ENCODE measurements around the gene MGMT. TPM values are rescaled to one million over a fixed set of nuclear protein-coding genes. Genes with fewer than 3 reads are reported as not detected.

Gene MGMT
- polyA plus RNA-seq, 1 of the 3 experiments (the other 2 are of a cell fraction): 10.8 TPM

DNA sequence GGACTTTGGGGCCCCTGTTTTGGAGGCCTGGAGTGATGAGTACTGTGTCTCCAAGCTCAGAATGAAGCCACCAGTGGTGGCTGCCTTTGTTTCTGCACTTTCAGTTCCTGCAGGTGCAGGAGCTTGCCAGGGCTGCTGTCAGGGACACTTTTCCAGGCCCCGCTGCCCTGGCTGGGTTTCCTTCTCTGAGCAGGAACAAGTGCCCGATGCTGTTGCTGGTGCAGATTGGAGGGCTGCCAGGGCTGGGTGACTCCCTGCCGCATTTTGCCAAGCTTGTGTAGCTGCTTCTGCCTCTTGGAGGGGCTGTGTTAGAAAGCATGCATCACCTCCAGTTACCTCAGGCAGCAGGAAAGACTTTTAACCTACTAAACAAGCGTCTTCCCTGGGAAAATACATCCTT is 211.1 kb downstream of the MGMT start:
- 45% methylated on average over 2 of the region's 4 CpGs for WGBS (ENCODE audit: low lambda C conversion rate)
- H2AFZ ChIP-seq (ENCODE audit: low read depth): no peak overlapping the region
- H4K20me1 ChIP-seq (ENCODE audit: insufficient read depth): no peaks in the 10 kb centered on the region
- H3K4me2 ChIP-seq: no peak overlapping the region
- H3K27me3 ChIP-seq (ENCODE audit: insufficient read depth): no peaks in the 10 kb centered on the region
- no peak overlapping the region for H3K9ac ChIP-seq
- H3K36me3 ChIP-seq (replicated peaks in 1 of 2; ENCODE audit: control insufficient read depth in 1 of 2, insufficient read depth in 2 of 2, low read length in 1 of 2): no peaks in the 10 kb centered on the region
- no peak for DNase-seq
- peaks cover 0 to 7% of the 10 kb centered on the region in 2 experiments; a peak in 1 of 4 replicates for H3K4me1 ChIP-seq (ENCODE audit: control insufficient read depth in 1 of 2, insufficient read depth in 2 of 2, low read depth in 1 of 2, low read length in 1 of 2)
- H3K79me2 ChIP-seq (ENCODE audit: insufficient read depth): no peaks in the 10 kb centered on the region
- H3K9me3 ChIP-seq: no peaks in the 10 kb centered on the region; the same call in 1 of the 2 replicates
- CTCF ChIA-PET: interaction anchor here (0.7 to 1.1 kb wide), 2 partner anchors 16 to 19 kb away, joined by 3 read pairs; no protein-coding TSS in a partner anchor
- no peaks in the 10 kb centered on the region for H3F3A ChIP-seq (replicated peaks; ENCODE audit: insufficient read depth)
- POLR2A ChIA-PET: no interaction called here
- TF ChIP-seq ZBTB33 (IDR thresholded peaks at IDR 0.05; ENCODE audit: borderline replicate concordance, low read depth): no peak
- no peak for TF ChIP-seq SMC3 (IDR thresholded peaks at IDR 0.05; ENCODE audit: low read depth, low read length)
- TF ChIP-seq NFIC (IDR thresholded peaks at IDR 0.05; ENCODE audit: borderline replicate concordance): no peak
- TF ChIP-seq RFX5 (IDR thresholded peaks at IDR 0.05; ENCODE audit: low read length): no peak
- TF ChIP-seq RCOR1 (IDR thresholded peaks at IDR 0.05; ENCODE audit: low read length): no peak
- no peak for TF ChIP-seq TAF1 (IDR thresholded peaks at IDR 0.05; ENCODE audit: borderline replicate concordance, low read depth, low read length)
- TF ChIP-seq FOXJ3 (CRISPR knock-in tag; IDR thresholded peaks at IDR 0.05): no peak
- TF ChIP-seq GATA2 (CRISPR knock-in tag; IDR thresholded peaks at IDR 0.05): no peak
- no peak for TF ChIP-seq SIN3A (IDR thresholded peaks at IDR 0.05; ENCODE audit: borderline replicate concordance, low read depth, low read length)
- TF ChIP-seq, protein P1, sequence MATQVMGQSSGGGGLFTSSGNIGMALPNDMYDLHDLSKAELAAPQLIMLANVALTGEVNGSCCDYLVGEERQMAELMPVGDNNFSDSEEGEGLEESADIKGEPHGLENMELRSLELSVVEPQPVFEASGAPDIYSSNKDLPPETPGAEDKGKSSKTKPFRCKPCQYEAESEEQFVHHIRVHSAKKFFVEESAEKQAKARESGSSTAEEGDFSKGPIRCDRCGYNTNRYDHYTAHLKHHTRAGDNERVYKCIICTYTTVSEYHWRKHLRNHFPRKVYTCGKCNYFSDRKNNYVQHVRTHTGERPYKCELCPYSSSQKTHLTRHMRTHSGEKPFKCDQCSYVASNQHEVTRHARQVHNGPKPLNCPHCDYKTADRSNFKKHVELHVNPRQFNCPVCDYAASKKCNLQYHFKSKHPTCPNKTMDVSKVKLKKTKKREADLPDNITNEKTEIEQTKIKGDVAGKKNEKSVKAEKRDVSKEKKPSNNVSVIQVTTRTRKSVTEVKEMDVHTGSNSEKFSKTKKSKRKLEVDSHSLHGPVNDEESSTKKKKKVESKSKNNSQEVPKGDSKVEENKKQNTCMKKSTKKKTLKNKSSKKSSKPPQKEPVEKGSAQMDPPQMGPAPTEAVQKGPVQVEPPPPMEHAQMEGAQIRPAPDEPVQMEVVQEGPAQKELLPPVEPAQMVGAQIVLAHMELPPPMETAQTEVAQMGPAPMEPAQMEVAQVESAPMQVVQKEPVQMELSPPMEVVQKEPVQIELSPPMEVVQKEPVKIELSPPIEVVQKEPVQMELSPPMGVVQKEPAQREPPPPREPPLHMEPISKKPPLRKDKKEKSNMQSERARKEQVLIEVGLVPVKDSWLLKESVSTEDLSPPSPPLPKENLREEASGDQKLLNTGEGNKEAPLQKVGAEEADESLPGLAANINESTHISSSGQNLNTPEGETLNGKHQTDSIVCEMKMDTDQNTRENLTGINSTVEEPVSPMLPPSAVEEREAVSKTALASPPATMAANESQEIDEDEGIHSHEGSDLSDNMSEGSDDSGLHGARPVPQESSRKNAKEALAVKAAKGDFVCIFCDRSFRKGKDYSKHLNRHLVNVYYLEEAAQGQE (IDR thresholded peaks at IDR 0.05; ENCODE audit: low read depth, low read length): no peak
- no peak overlapping the region for H3K4me3 ChIP-seq (ENCODE audit: low read depth in 2 of 2, low read length in 1 of 2)
- H3K27ac ChIP-seq (ENCODE audit: low read depth in 2 of 2, low read length in 1 of 2): no peak overlapping the region
- H3K9me2 ChIP-seq: no peaks in the 10 kb centered on the region

DNA sequence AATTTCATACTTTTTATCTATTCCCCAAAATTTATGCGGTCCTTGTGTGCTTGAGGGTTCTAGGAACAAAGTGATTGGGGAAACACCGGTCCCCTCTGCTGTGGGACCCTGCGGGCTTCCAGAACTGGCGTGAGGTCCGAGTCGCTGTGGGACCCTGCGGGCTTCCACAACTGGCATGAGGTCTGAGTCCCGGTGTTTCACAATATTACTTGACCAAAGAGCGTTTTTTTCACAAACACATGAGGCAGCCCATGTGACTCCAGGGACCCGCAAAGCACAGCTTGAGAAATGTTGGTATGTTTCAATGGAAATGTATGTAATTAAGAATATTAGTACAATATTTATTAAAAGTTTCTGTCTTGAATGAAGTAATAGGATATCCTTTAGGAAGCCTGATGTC is 212.2 kb downstream of the MGMT start:
- POLR2A ChIA-PET: no interaction called here
- 67% methylated on average over 9 of the region's 10 CpGs for WGBS (ENCODE audit: low lambda C conversion rate)

More for the DNA sequence above, 212.2 kb downstream of the MGMT start:
- no peaks in the 10 kb centered on the region for H3K9me2 ChIP-seq
- no peaks in the 10 kb centered on the region for H3K79me2 ChIP-seq (ENCODE audit: insufficient read depth)
- H3K9ac ChIP-seq: no peak overlapping the region
- H2AFZ ChIP-seq (ENCODE audit: low read depth): no peak overlapping the region
- no peak overlapping the region for H3K27ac ChIP-seq (ENCODE audit: low read depth in 2 of 2, low read length in 1 of 2)
- no peak for DNase-seq
- TF ChIP-seq TEAD4 (IDR thresholded peaks at IDR 0.05; ENCODE audit: borderline replicate concordance, insufficient read depth): no peak
- no peak for TF ChIP-seq ELF1 (IDR thresholded peaks at IDR 0.05)
- H3K9me3 ChIP-seq: no peaks in the 10 kb centered on the region; the same call in 1 of the 2 replicates
- CTCF ChIA-PET: no interaction called here
- no peaks in the 10 kb centered on the region for H3F3A ChIP-seq (replicated peaks; ENCODE audit: insufficient read depth)
- no peak overlapping the region for H3K4me3 ChIP-seq (ENCODE audit: low read depth in 2 of 2, low read length in 1 of 2)
- no peaks in the 10 kb centered on the region for H3K36me3 ChIP-seq (replicated peaks in 1 of 2; ENCODE audit: control insufficient read depth in 1 of 2, insufficient read depth in 2 of 2, low read length in 1 of 2)
- peaks cover 0 to 7% of the 10 kb centered on the region in 2 experiments; a peak in 1 of 4 replicates for H3K4me1 ChIP-seq (ENCODE audit: control insufficient read depth in 1 of 2, insufficient read depth in 2 of 2, low read depth in 1 of 2, low read length in 1 of 2)
- H4K20me1 ChIP-seq (ENCODE audit: insufficient read depth): no peaks in the 10 kb centered on the region
- no peaks in the 10 kb centered on the region for H3K27me3 ChIP-seq (ENCODE audit: insufficient read depth)
- no peak overlapping the region for H3K4me2 ChIP-seq

Data from SK-N-SH (cell line).